Tibial nerve (tissue), 4 donors: ENCODE results near the gene AHNAK. TPM values are rescaled to one million over a fixed set of nuclear protein-coding genes. Genes with fewer than 3 reads are reported as not detected.

Experiments
- DNase-seq, 2 donors: peaks; one replicate each; pipeline ENCODE4 v3.0.0-alpha.2; 2019; ENCODE audit warnings: low spot score in 2 of 2
- H3K27ac ChIP-seq, 4 donors: fragments of 200-600 bp; sonication (generic) in 3 of 4; one replicate each; pipeline ENCODE4 v1.5.1; 2017 to 2019; ENCODE audit warnings: mild to moderate bottlenecking in 1 of 4
- H3K27me3 ChIP-seq, 2 donors: fragments of 200-600 bp; sonication (generic) in 1 of 2; one replicate each; pipeline versions ENCODE4 v1.5.1 to v1.6.0; 2017 to 2019
- H3K36me3 ChIP-seq, 3 donors: fragments of 200-600 bp; sonication (generic); one replicate each; pipeline ENCODE4 v1.5.1; 2018 to 2019
- H3K4me1 ChIP-seq, 4 donors: fragments of 200-600 bp; sonication (generic) in 3 of 4; one replicate each; pipeline ENCODE4 v1.5.1; 2017 to 2019
- H3K4me3 ChIP-seq, 4 donors: fragments of 200-600 bp; sonication (generic) in 3 of 4; one replicate each; pipeline ENCODE4 v1.5.1; 2017 to 2019; ENCODE audit warnings: mild to moderate bottlenecking in 1 of 4, moderate library complexity in 1 of 4
- H3K9me3 ChIP-seq, 4 donors: fragments of 200-600 bp; sonication (generic) in 3 of 4; one replicate each; pipeline ENCODE4 v1.5.1; 2017 to 2019
- EP300 ChIP-seq, 2 donors: sonication (generic); formaldehyde crosslinking; IDR thresholded peaks; one replicate each; pipeline ENCODE4 v1.6.1; 2017; ENCODE audit warnings: antibody characterized with exemption in 2 of 2, mild to moderate bottlenecking in 1 of 2
- POLR2A ChIP-seq, 2 donors: fragments of 450-650 bp; IDR thresholded peaks; one replicate each; pipeline ENCODE4 v1.6.1; 2017; ENCODE audit warnings: antibody characterized with exemption in 2 of 2, mild to moderate bottlenecking in 2 of 2, moderate library complexity in 2 of 2
- WGBS, 2 donors: methylation state at CpG; one replicate each; pipeline ENCODE4 v1.1.5; 2018; 5-methylcytosine and 5-hydroxymethylcytosine counted together
- total RNA-seq, 4 donors: library from RNA; depleted of rRNA; stranded (reverse); fragments of >200 nt; gene quantifications; one replicate each; pipeline ENCODE4 v1.1.0, GENCODE V29; 2016
- TF ChIP-seq, protein P1 (sequence below), 5 experiments: fragments of 200-600 bp in 3 of 5; fragments of 450-650 bp in 2 of 5; sonication (generic) in 3 of 5; IDR thresholded peaks; one replicate each; pipeline ENCODE4 v1.5.1; 2016 to 2019; ENCODE audit warnings: antibody characterized with exemption in 5 of 5, mild to moderate bottlenecking in 3 of 5, moderate library complexity in 2 of 5

Gene AHNAK
- total RNA-seq, 4 donors from 2014 or later, result 1,417 to 3,061 (median 2,562) TPM

DNA sequence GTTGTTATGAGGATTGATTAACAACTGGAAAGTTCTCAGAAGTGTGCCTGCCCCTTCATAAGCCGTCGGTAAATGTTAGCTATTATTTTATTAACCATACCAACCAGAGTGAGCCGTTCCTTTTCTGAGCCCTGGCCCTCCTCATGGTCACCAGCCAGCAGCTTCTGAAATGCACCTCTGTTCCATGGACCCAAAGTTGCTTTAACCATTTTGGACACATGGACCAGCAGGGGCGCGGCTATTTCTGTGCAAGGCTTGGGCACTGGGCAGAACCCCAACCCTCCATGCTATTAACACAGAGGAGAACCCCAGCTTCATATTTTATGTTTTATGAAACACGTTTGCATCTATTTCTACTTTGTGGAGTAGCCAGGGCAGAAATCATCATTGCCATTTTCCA is 146.3 kb downstream of the AHNAK start:
- no peaks in the 10 kb centered on the region for H3K9me3 ChIP-seq
- TF ChIP-seq, protein P1, sequence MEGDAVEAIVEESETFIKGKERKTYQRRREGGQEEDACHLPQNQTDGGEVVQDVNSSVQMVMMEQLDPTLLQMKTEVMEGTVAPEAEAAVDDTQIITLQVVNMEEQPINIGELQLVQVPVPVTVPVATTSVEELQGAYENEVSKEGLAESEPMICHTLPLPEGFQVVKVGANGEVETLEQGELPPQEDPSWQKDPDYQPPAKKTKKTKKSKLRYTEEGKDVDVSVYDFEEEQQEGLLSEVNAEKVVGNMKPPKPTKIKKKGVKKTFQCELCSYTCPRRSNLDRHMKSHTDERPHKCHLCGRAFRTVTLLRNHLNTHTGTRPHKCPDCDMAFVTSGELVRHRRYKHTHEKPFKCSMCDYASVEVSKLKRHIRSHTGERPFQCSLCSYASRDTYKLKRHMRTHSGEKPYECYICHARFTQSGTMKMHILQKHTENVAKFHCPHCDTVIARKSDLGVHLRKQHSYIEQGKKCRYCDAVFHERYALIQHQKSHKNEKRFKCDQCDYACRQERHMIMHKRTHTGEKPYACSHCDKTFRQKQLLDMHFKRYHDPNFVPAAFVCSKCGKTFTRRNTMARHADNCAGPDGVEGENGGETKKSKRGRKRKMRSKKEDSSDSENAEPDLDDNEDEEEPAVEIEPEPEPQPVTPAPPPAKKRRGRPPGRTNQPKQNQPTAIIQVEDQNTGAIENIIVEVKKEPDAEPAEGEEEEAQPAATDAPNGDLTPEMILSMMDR (IDR thresholded peaks at IDR 0.05), result no peak
- TF ChIP-seq EP300 (IDR thresholded peaks at IDR 0.05), result no peak
- TF ChIP-seq POLR2A (IDR thresholded peaks at IDR 0.05), result no peak
- H3K27ac ChIP-seq, result peak overlapping the region; percentile 75 to 93 (median 84)
- H3K4me1 ChIP-seq, result peaks cover 6 to 86% (median 67%) of the 10 kb centered on the region in 4 donors
- WGBS, 2 donors, result 21 to 26% methylated on average over 6 of the region's 6 CpGs
- no peaks in the 10 kb centered on the region for H3K27me3 ChIP-seq
- no peaks in the 10 kb centered on the region for H3K36me3 ChIP-seq
- DNase-seq, result no peak
- H3K4me3 ChIP-seq, result no peak overlapping the region

DNA sequence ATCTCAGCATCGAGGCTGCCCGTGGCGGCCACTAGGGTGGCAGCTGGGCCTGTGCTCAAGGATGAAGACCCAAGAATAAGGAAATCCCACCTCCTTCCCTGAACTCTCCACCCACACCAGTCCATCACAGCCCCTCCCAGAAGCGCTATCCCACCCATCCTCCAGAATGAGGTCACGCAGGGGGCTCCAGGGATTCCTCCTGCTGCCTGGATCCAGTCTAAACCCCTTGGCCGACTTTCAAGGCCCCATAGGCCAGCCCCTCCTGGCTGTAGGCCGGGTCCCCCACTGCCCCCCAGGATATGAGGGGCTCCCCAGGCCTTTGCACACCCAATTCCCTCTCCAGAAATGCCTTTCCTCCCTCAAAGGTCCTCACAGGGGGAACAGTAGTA is 146.7 kb downstream of the AHNAK start:
- no peak overlapping the region for H3K4me3 ChIP-seq
- TF ChIP-seq, protein P1 (IDR thresholded peaks at IDR 0.05), result no peak
- no peak for TF ChIP-seq EP300 (IDR thresholded peaks at IDR 0.05)
- TF ChIP-seq POLR2A (IDR thresholded peaks at IDR 0.05), result no peak
- no peaks in the 10 kb centered on the region for H3K9me3 ChIP-seq
- 15 to 24% methylated on average over 7 of the region's 7 CpGs for WGBS, 2 donors
- H3K27ac ChIP-seq, result peak overlapping the region; percentile 75 to 93 (median 84)
- no peaks in the 10 kb centered on the region for H3K27me3 ChIP-seq
- no peak for DNase-seq
- H3K4me1 ChIP-seq, result peaks cover 6 to 90% (median 70%) of the 10 kb centered on the region in 4 donors
- H3K36me3 ChIP-seq, result no peaks in the 10 kb centered on the region

DNA sequence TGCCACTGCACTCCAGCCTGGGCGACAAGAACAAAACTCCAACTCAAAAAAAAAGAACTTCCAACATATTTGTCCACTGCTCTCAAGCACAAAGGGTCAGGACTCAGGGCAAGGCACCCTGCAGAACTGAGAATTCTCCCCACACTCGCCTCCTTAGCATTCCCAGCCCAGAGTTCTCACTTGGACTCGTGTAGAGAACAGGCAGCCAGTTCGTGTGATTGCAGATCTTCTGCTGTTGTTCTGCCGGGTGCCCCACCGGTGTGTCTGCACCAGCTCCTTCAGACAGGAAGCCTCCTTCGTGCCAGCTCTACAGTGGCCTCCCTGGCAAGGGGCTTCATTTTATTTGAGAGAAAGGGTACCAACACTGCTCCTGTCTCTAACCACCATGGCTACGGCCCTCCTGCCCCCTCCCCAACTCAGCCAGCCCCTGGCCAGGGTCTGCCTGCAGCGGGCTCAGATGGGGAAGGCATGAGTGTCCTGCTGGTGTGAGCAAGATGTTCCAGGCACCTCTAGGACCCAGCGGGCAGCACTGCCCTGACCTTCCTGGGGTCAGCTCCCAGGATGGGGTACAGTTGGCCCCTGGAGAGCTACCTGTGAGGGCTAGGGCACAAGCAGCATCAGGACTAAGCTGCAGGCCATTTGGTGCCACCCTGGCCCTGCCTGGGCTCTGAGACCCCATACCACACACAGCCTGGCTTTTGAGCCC is 147.3 kb downstream of the AHNAK start:
- Histone ChIP-seq H3K4me1 (peaks cover 6 to 94% (median 70%) of the 10 kb centered on the region in 4 donors), H3K9me3 (no peaks in the 10 kb centered on the region), H3K36me3 (no peaks in the 10 kb centered on the region), H3K27me3 (no peaks in the 10 kb centered on the region), H3K27ac (peak overlapping the region; percentile 75 to 93 (median 84)), H3K4me3 (no peak overlapping the region)
- TF ChIP-seq, protein P1 (IDR thresholded peaks at IDR 0.05), result no peak
- TF ChIP-seq POLR2A (IDR thresholded peaks at IDR 0.05) (peak in 1 of 2 donors; percentile 22), EP300 (IDR thresholded peaks at IDR 0.05) (peak; percentile 13 to 70)
- peak in 1 of 2 donors; percentile 40 for DNase-seq
- 11 to 36% methylated on average over 7 to 9 of the region's 10 CpGs for WGBS, 2 donors

- H3K4me1 ChIP-seq, result peaks cover 6 to 93% (median 70%) of the 10 kb centered on the region in 4 donors
- 45 to 46% methylated on average over 20 to 22 of the region's 22 CpGs for WGBS, 2 donors
- H3K27ac ChIP-seq, result peak overlapping the region; percentile 75 to 93 (median 84)
Observed at GRCh38 chr11:62398011-62398994, 148.3 kb downstream of the AHNAK start.

More at GRCh38 chr11:62398011-62398994, 148.3 kb downstream of the AHNAK start:
- Histone ChIP-seq H3K9me3 (no peaks in the 10 kb centered on the region), H3K27me3 (no peaks in the 10 kb centered on the region), H3K36me3 (no peaks in the 10 kb centered on the region), H3K4me3 (no peak overlapping the region)
- peak in 1 of 2 donors; percentile 37 for DNase-seq
- TF ChIP-seq POLR2A (IDR thresholded peaks at IDR 0.05) (no peak), EP300 (IDR thresholded peaks at IDR 0.05) (no peak)
- TF ChIP-seq, protein P1 (IDR thresholded peaks at IDR 0.05), result no peak
